Suprapubic skin (tissue), 4 donors: Measurements from ENCODE around the gene GSK3A. TPM values are rescaled to one million over a fixed set of nuclear protein-coding genes. Genes with fewer than 3 reads are reported as not detected.
A peak's percentile ranks its signal among the peaks of the same experiment; 100 is the strongest.

Experiments
- DNase-seq, 2 donors: peaks; one replicate each; pipeline ENCODE4 v3.0.0-alpha.2; 2019; ENCODE audit warnings: low spot score in 2 of 2
- H3K27ac ChIP-seq: fragments of 200-600 bp; sonication (generic); one replicate; pipeline ENCODE4 v1.5.1; 2019
- H3K27me3 ChIP-seq: fragments of 200-600 bp; sonication (generic); one replicate; pipeline ENCODE4 v1.5.1; 2019
- H3K36me3 ChIP-seq: fragments of 200-600 bp; sonication (generic); one replicate; pipeline ENCODE4 v1.5.1; 2019
- H3K4me1 ChIP-seq: fragments of 200-600 bp; sonication (generic); one replicate; pipeline ENCODE4 v1.5.1; 2019
- H3K4me3 ChIP-seq: fragments of 200-600 bp; sonication (generic); one replicate; pipeline ENCODE4 v1.5.1; 2019; ENCODE audit warnings: mild to moderate bottlenecking
- H3K9me3 ChIP-seq: fragments of 200-600 bp; sonication (generic); one replicate; pipeline ENCODE4 v1.5.1; 2019
- CTCF ChIP-seq, 2 donors: fragments of 200-600 bp in 1 of 2; fragments of 450-650 bp in 1 of 2; sonication (generic) in 1 of 2; IDR thresholded peaks; one replicate each; pipeline ENCODE4 v1.5.1; 2016 to 2019; ENCODE audit warnings: antibody characterized with exemption in 2 of 2, mild to moderate bottlenecking in 1 of 2, moderate library complexity in 1 of 2
- EP300 ChIP-seq: sonication (generic); formaldehyde crosslinking; IDR thresholded peaks from one replicate; pipeline ENCODE4 v1.6.1; 2017; ENCODE audit warnings: antibody characterized with exemption
- POLR2A ChIP-seq, 2 donors: fragments of 450-650 bp; IDR thresholded peaks; one replicate each; pipeline ENCODE4 v1.6.1; 2017; ENCODE audit warnings: antibody characterized with exemption in 2 of 2, mild to moderate bottlenecking in 2 of 2, moderate library complexity in 2 of 2
- POLR2AphosphoS5 ChIP-seq, 3 donors: sonication (generic); formaldehyde crosslinking; IDR thresholded peaks; one replicate each; pipeline ENCODE4 v1.6.1; 2017; ENCODE audit warnings: antibody characterized with exemption in 3 of 3
- WGBS: methylation state at CpG from one replicate; pipeline ENCODE4 v1.1.5; 2018; 5-methylcytosine and 5-hydroxymethylcytosine counted together
- total RNA-seq, 4 donors: library from RNA; depleted of rRNA; stranded (reverse); fragments of >200 nt; gene quantifications; one replicate each; pipeline ENCODE4 v1.1.0, GENCODE V29; 2016

Gene GSK3A
- total RNA-seq, 4 donors from 2014 or later: 24.0 to 37.3 (median 28.3) TPM

GRCh38 chr19:42289556-42290041, 47.2 kb upstream of the GSK3A start:
- peaks cover 80% of the 10 kb centered on the region for H3K36me3 ChIP-seq
- no peak overlapping the region for H3K27ac ChIP-seq
- DNase-seq: no peak
- peaks cover 29% of the 10 kb centered on the region for H3K4me1 ChIP-seq
- no peaks in the 10 kb centered on the region for H3K27me3 ChIP-seq
- WGBS: 88% methylated on average over 8 of the region's 8 CpGs
- no peaks in the 10 kb centered on the region for H3K9me3 ChIP-seq
- no peak for TF ChIP-seq POLR2AphosphoS5 (IDR thresholded peaks at IDR 0.05)
- TF ChIP-seq POLR2A (IDR thresholded peaks at IDR 0.05): no peak
- TF ChIP-seq EP300: no peak
- no peak for TF ChIP-seq CTCF (IDR thresholded peaks at IDR 0.05)
- no peak overlapping the region for H3K4me3 ChIP-seq

GRCh38 chr19:42288881-42289555, 46.6 kb upstream of the GSK3A start:
- TF ChIP-seq POLR2AphosphoS5 (IDR thresholded peaks at IDR 0.05) (no peak), POLR2A (IDR thresholded peaks at IDR 0.05) (no peak), CTCF (IDR thresholded peaks at IDR 0.05) (no peak), EP300 (no peak)
- Histone ChIP-seq H3K27ac (no peak overlapping the region), H3K9me3 (no peaks in the 10 kb centered on the region), H3K27me3 (no peaks in the 10 kb centered on the region), H3K4me3 (no peak overlapping the region), H3K4me1 (peaks cover 32% of the 10 kb centered on the region), H3K36me3 (peaks cover 75% of the 10 kb centered on the region)
- DNase-seq: peak in 1 of 2 donors; percentile 74
- 92% methylated on average over 17 of the region's 22 CpGs for WGBS

- Histone ChIP-seq H3K27ac (no peak overlapping the region), H3K36me3 (peaks cover 68% of the 10 kb centered on the region)
- 92% methylated on average over 2 of the region's 4 CpGs for WGBS
Observed at GRCh38 chr19:42288387-42288786, 46.0 kb upstream of the GSK3A start.

GRCh38 chr19:42287827-42288107, 45.4 kb upstream of the GSK3A start:
- Histone ChIP-seq H3K9me3 (no peaks in the 10 kb centered on the region), H3K27me3 (no peaks in the 10 kb centered on the region), H3K4me1 (peaks cover 39% of the 10 kb centered on the region), H3K4me3 (no peak overlapping the region), H3K36me3 (peaks cover 62% of the 10 kb centered on the region), H3K27ac (no peak overlapping the region)
- TF ChIP-seq CTCF (IDR thresholded peaks at IDR 0.05) (no peak), POLR2AphosphoS5 (IDR thresholded peaks at IDR 0.05) (no peak), POLR2A (IDR thresholded peaks at IDR 0.05) (no peak), EP300 (no peak)
- no peak for DNase-seq
- 71% methylated on average over 10 of the region's 10 CpGs for WGBS

More at GRCh38 chr19:42288387-42288786, 46.0 kb upstream of the GSK3A start:
- no peak for DNase-seq
- H3K27me3 ChIP-seq: no peaks in the 10 kb centered on the region
- no peak overlapping the region for H3K4me3 ChIP-seq
- H3K4me1 ChIP-seq: peaks cover 33% of the 10 kb centered on the region
- TF ChIP-seq EP300: no peak
- no peak for TF ChIP-seq POLR2AphosphoS5 (IDR thresholded peaks at IDR 0.05)
- no peak for TF ChIP-seq CTCF (IDR thresholded peaks at IDR 0.05)
- no peak for TF ChIP-seq POLR2A (IDR thresholded peaks at IDR 0.05)
- H3K9me3 ChIP-seq: no peaks in the 10 kb centered on the region

GRCh38 chr19:42287017-42287826, 44.8 kb upstream of the GSK3A start:
- TF ChIP-seq POLR2AphosphoS5 (IDR thresholded peaks at IDR 0.05) (no peak), EP300 (no peak), CTCF (IDR thresholded peaks at IDR 0.05) (no peak), POLR2A (IDR thresholded peaks at IDR 0.05) (no peak)
- WGBS: 83% methylated on average over 12 of the region's 30 CpGs
- H3K36me3 ChIP-seq: peaks cover 57% of the 10 kb centered on the region
- H3K9me3 ChIP-seq: no peaks in the 10 kb centered on the region
- H3K27ac ChIP-seq: peak overlapping the region; percentile 2
- H3K4me1 ChIP-seq: peaks cover 45% of the 10 kb centered on the region
- no peak overlapping the region for H3K4me3 ChIP-seq
- no peaks in the 10 kb centered on the region for H3K27me3 ChIP-seq
- peak; percentile 65 to 77 for DNase-seq
